Measurements from ENCODE around the gene GOLGA8Q.
"Not testable (repeated sequence)": the region's sequence is repeated elsewhere in the genome, so short reads cannot be mapped to it uniquely, and the experiment has no call there.

The GOLGA8Q gene

GRCh38 chr15:30551750-30552149 lies at the start of gene GOLGA8Q:
Gene GOLGA8Q (plus strand): TSS chr15:30552050. CDS start chr15:30552078, 28 bp downstream.
- H3K27me3 Mint-ChIP-seq; H3K36me3 Mint-ChIP-seq (ENCODE audit: low read depth); H3K4me3 Mint-ChIP-seq; H3K9me3 Mint-ChIP-seq; H3K27ac Mint-ChIP-seq; H3K4me1 Mint-ChIP-seq (ENCODE audit: low read depth): not testable (repeated sequence)

- not testable (repeated sequence) for H3K27ac Mint-ChIP-seq; H3K27me3 Mint-ChIP-seq; H3K9me3 Mint-ChIP-seq; H3K36me3 Mint-ChIP-seq (ENCODE audit: low read depth); H3K4me1 Mint-ChIP-seq (ENCODE audit: low read depth); H3K4me3 Mint-ChIP-seq
Measured at GRCh38 chr15:30502904-30503781, 48.7 kb upstream of the GOLGA8Q start.

- H3K27me3 Mint-ChIP-seq, H3K27ac Mint-ChIP-seq: not testable (repeated sequence)
Measured at GRCh38 chr15:30504162-30504843, 47.5 kb upstream of the GOLGA8Q start.

GRCh38 chr15:30514545-30514944 lies 37.3 kb upstream of the GOLGA8Q start:
- H3K4me3 Mint-ChIP-seq; H3K9me3 Mint-ChIP-seq; H3K27ac Mint-ChIP-seq; H3K27me3 Mint-ChIP-seq; H3K36me3 Mint-ChIP-seq (ENCODE audit: low read depth); H3K4me1 Mint-ChIP-seq (ENCODE audit: low read depth): not testable (repeated sequence)

More at GRCh38 chr15:30504162-30504843, 47.5 kb upstream of the GOLGA8Q start:
- H3K36me3 Mint-ChIP-seq (ENCODE audit: low read depth); H3K4me1 Mint-ChIP-seq (ENCODE audit: low read depth); H3K9me3 Mint-ChIP-seq; H3K4me3 Mint-ChIP-seq: not testable (repeated sequence)

GRCh38 chr15:30523453-30524243 lies 28.2 kb upstream of the GOLGA8Q start:
- not testable (repeated sequence) for H3K27ac Mint-ChIP-seq; H3K4me1 Mint-ChIP-seq (ENCODE audit: low read depth); H3K27me3 Mint-ChIP-seq; H3K4me3 Mint-ChIP-seq; H3K36me3 Mint-ChIP-seq (ENCODE audit: low read depth); H3K9me3 Mint-ChIP-seq

GRCh38 chr15:30525912-30526311 lies 25.9 kb upstream of the GOLGA8Q start:
- not testable (repeated sequence) for H3K36me3 Mint-ChIP-seq (ENCODE audit: low read depth); H3K4me1 Mint-ChIP-seq (ENCODE audit: low read depth); H3K4me3 Mint-ChIP-seq

GRCh38 chr15:30529049-30529448 lies 22.8 kb upstream of the GOLGA8Q start:
- H3K9me3 Mint-ChIP-seq, H3K27ac Mint-ChIP-seq, H3K27me3 Mint-ChIP-seq: not testable (repeated sequence)

More at GRCh38 chr15:30525912-30526311, 25.9 kb upstream of the GOLGA8Q start:
- H3K27me3 Mint-ChIP-seq, H3K9me3 Mint-ChIP-seq, H3K27ac Mint-ChIP-seq: not testable (repeated sequence)

GRCh38 chr15:30566949-30567348 lies 15.1 kb downstream of the GOLGA8Q start:
- H3K9me3 Mint-ChIP-seq; H3K4me3 Mint-ChIP-seq; H3K27me3 Mint-ChIP-seq; H3K27ac Mint-ChIP-seq; H3K4me1 Mint-ChIP-seq (ENCODE audit: low read depth); H3K36me3 Mint-ChIP-seq (ENCODE audit: low read depth): not testable (repeated sequence)

More at GRCh38 chr15:30529049-30529448, 22.8 kb upstream of the GOLGA8Q start:
- not testable (repeated sequence) for H3K36me3 Mint-ChIP-seq (ENCODE audit: low read depth); H3K4me1 Mint-ChIP-seq (ENCODE audit: low read depth); H3K4me3 Mint-ChIP-seq

GRCh38 chr15:30573012-30573491 lies 21.2 kb downstream of the GOLGA8Q start:
- not testable (repeated sequence) for H3K4me1 Mint-ChIP-seq (ENCODE audit: low read depth); H3K4me3 Mint-ChIP-seq; H3K36me3 Mint-ChIP-seq (ENCODE audit: low read depth); H3K27me3 Mint-ChIP-seq; H3K27ac Mint-ChIP-seq; H3K9me3 Mint-ChIP-seq

GRCh38 chr15:30579394-30579970 lies 27.6 kb downstream of the GOLGA8Q start:
- H3K27me3 Mint-ChIP-seq; H3K27ac Mint-ChIP-seq; H3K9me3 Mint-ChIP-seq; H3K4me1 Mint-ChIP-seq (ENCODE audit: low read depth); H3K36me3 Mint-ChIP-seq (ENCODE audit: low read depth); H3K4me3 Mint-ChIP-seq: not testable (repeated sequence)

- not testable (repeated sequence) for H3K27me3 Mint-ChIP-seq; H3K36me3 Mint-ChIP-seq (ENCODE audit: low read depth); H3K4me1 Mint-ChIP-seq (ENCODE audit: low read depth); H3K9me3 Mint-ChIP-seq; H3K4me3 Mint-ChIP-seq; H3K27ac Mint-ChIP-seq
Measured at GRCh38 chr15:30580716-30581115, 28.9 kb downstream of the GOLGA8Q start.

GRCh38 chr15:30598953-30599352 lies 47.1 kb downstream of the GOLGA8Q start:
- not testable (repeated sequence) for H3K36me3 Mint-ChIP-seq (ENCODE audit: low read depth); H3K27me3 Mint-ChIP-seq; H3K27ac Mint-ChIP-seq; H3K4me3 Mint-ChIP-seq; H3K4me1 Mint-ChIP-seq (ENCODE audit: low read depth); H3K9me3 Mint-ChIP-seq

- not testable (repeated sequence) for H3K4me3 Mint-ChIP-seq; H3K27ac Mint-ChIP-seq; H3K27me3 Mint-ChIP-seq; H3K36me3 Mint-ChIP-seq (ENCODE audit: low read depth); H3K9me3 Mint-ChIP-seq; H3K4me1 Mint-ChIP-seq (ENCODE audit: low read depth)
Measured at GRCh38 chr15:30603796-30604195, 51.9 kb downstream of the GOLGA8Q start, which contains the start of gene GOLGA8H. Gene GOLGA8H (plus strand): TSS chr15:30604028. CDS start chr15:30604126, 98 bp downstream.

Data from stimulated activated naive CD8-positive, alpha-beta T cell treated with anti-CD3 and anti-CD28 coated beads, Interleukin-15, Interleukin-2, amounts not matched to agents 100 ng/mL and 50 ng/mL, for 24 hours (primary cell).